Neural cell (in vitro differentiated cells): Measurements from ENCODE around the gene DENND11. TPM values are rescaled to one million over a fixed set of nuclear protein-coding genes. Genes with fewer than 3 reads are reported as not detected.

Experiments used
- H2AFZ ChIP-seq: fragments of 200-600, 300-800 bp; sonication (generic), shearing (Covaris generic); 2 replicates; pipeline ENCODE4 v1.6.0; 2014; ENCODE audit warnings: low read depth, mild to moderate bottlenecking, antibody characterized with exemption, low read length, moderate library complexity
- H3F3A ChIP-seq: fragments of 200-600 bp; shearing (Covaris generic); 2 replicates; pipeline ENCODE4 v1.6.1; 2016; ENCODE audit warnings: mild to moderate bottlenecking, moderate library complexity, mixed read lengths, antibody characterized with exemption, low read length; ENCODE audit not compliant: insufficient read depth, poor library complexity, severe bottlenecking
- H3K27ac ChIP-seq: fragments of 200-600, 300-800 bp; sonication (generic), shearing (Covaris generic); 2 replicates; pipeline ENCODE4 v1.5.1; 2014; ENCODE audit warnings: mild to moderate bottlenecking, low read length, moderate library complexity
- H3K27me3 ChIP-seq: fragments of 300-800, 200-600 bp; sonication (generic), shearing (Covaris generic); 2 replicates; pipeline ENCODE4 v1.6.0; 2014; ENCODE audit warnings: mild to moderate bottlenecking, low read depth, low read length, moderate library complexity; ENCODE audit not compliant: insufficient read depth
- H3K36me3 ChIP-seq: fragments of 300-800, 200-600 bp; sonication (generic), shearing (Covaris generic); 2 replicates; pipeline ENCODE4 v1.5.1; 2014; ENCODE audit warnings: mild to moderate bottlenecking, antibody characterized with exemption, low read length, moderate library complexity; ENCODE audit not compliant: insufficient read depth
- H3K4me2 ChIP-seq: fragments of 300-800, 200-600 bp; sonication (generic), shearing (Covaris generic); 2 replicates; pipeline ENCODE4 v1.6.0; 2014; ENCODE audit warnings: mild to moderate bottlenecking, low read length
- H3K4me3 ChIP-seq: fragments of 300-800, 200-600 bp; sonication (generic), shearing (Covaris generic); 2 replicates; pipeline ENCODE4 v1.5.1; 2014; ENCODE audit warnings: mild to moderate bottlenecking, low read length, moderate library complexity
- H3K79me2 ChIP-seq: fragments of 200-600 bp; shearing (Covaris generic); replicated peaks from 2 replicates; pipeline ENCODE4 v1.6.0; 2014; ENCODE audit warnings: mild to moderate bottlenecking, low read length, moderate library complexity; ENCODE audit not compliant: insufficient read depth
- H3K9ac ChIP-seq: fragments of 300-800, 200-600 bp; sonication (generic), shearing (Covaris generic); 2 replicates; pipeline ENCODE4 v1.6.1; 2016; ENCODE audit warnings: mild to moderate bottlenecking, low read length, mixed read lengths
- H3K9me2 ChIP-seq: fragments of 200-600 bp; shearing (Covaris generic); 2 replicates; pipeline ENCODE4 v1.6.1; 2016; ENCODE audit warnings: mild to moderate bottlenecking, low read length, mixed read lengths; ENCODE audit not compliant: insufficient read depth
- H3K9me3 ChIP-seq: fragments of 200-600, 300-800 bp; sonication (generic), shearing (Covaris generic); 2 replicates; pipeline ENCODE4 v1.6.1; 2016; ENCODE audit warnings: mild to moderate bottlenecking, mixed run types, low read length, moderate library complexity, mixed read lengths
- H4K20me1 ChIP-seq: fragments of 200-600 bp; shearing (Covaris generic); 2 replicates; pipeline ENCODE4 v1.6.1; 2016; ENCODE audit warnings: mild to moderate bottlenecking, mixed run types; ENCODE audit not compliant: insufficient read depth
- EP300 ChIP-seq: fragments of 450-650 bp; conservative IDR thresholded peaks from 2 replicates; pipeline ENCODE4 v1.6.1; 2014; ENCODE audit warnings: antibody characterized with exemption, mild to moderate bottlenecking, moderate library complexity; ENCODE audit not compliant: poor library complexity, severe bottlenecking
- EZH2 ChIP-seq: fragments of 200-600, 300-800 bp; shearing (Covaris generic), sonication (generic); IDR thresholded peaks from 2 replicates; pipeline ENCODE4 v1.6.1; 2014; ENCODE audit warnings: antibody characterized with exemption, low read length, borderline replicate concordance, mild to moderate bottlenecking; ENCODE audit not compliant: insufficient read depth, poor library complexity, severe bottlenecking
- MXI1 ChIP-seq: fragments of 450-650 bp; conservative IDR thresholded peaks from 2 replicates; pipeline ENCODE4 v1.6.1; 2014; ENCODE audit warnings: antibody characterized with exemption, mild to moderate bottlenecking; ENCODE audit not compliant: poor library complexity, severe bottlenecking
- POLR2AphosphoS5 ChIP-seq: IDR thresholded peaks from 2 replicates; pipeline ENCODE4 v1.6.1; 2012
- RAD21 ChIP-seq: fragments of 450-650 bp; conservative IDR thresholded peaks from 2 replicates; pipeline ENCODE4 v1.6.1; 2014; ENCODE audit warnings: antibody characterized with exemption, mild to moderate bottlenecking, moderate library complexity
- SMC3 ChIP-seq: fragments of 450-650 bp; conservative IDR thresholded peaks from 2 replicates; pipeline ENCODE4 v1.6.1; 2014; ENCODE audit warnings: antibody characterized with exemption, mild to moderate bottlenecking, moderate library complexity; ENCODE audit not compliant: poor library complexity
- TAF1 ChIP-seq: IDR thresholded peaks from 2 replicates; pipeline ENCODE4 v1.6.1; 2012; ENCODE audit warnings: low read depth
- polyA plus RNA-seq: library from polyadenylated mRNA; depleted of rRNA; stranded (reverse); fragments of >200 nt; gene quantifications from 2 replicates; pipeline ENCODE4 v1.2.3, GENCODE V29; 2014
- TF ChIP-seq, protein P1 (sequence below): IDR thresholded peaks from 2 replicates; pipeline ENCODE4 v1.6.1; 2012; ENCODE audit warnings: borderline replicate concordance
- TF ChIP-seq, protein P2 (sequence below): fragments of 450-650 bp; IDR thresholded peaks from 2 replicates; pipeline ENCODE4 v1.5.1; 2014; ENCODE audit warnings: antibody characterized with exemption, mild to moderate bottlenecking, moderate library complexity; ENCODE audit not compliant: poor library complexity, severe bottlenecking

DENND11 gene
- polyA plus RNA-seq, 1 donor from 2014 or later: 24.5 TPM

GRCh38 chr7:141674171-141674671 is 27.7 kb downstream of the DENND11 start:
- Histone ChIP-seq H3K79me2 (no peaks in the 10 kb centered on the region), H3K27me3 (no peaks in the 10 kb centered on the region), H3F3A (no peaks in the 10 kb centered on the region), H3K4me3 (no peak overlapping the region), H3K4me2 (no peak overlapping the region), H3K36me3 (peaks cover 8% of the 10 kb centered on the region), H3K9me2 (no peaks in the 10 kb centered on the region), H3K9me3 (no peaks in the 10 kb centered on the region), H2AFZ (no peak overlapping the region), H3K27ac (no peak overlapping the region), H3K9ac (no peak overlapping the region), H4K20me1 (no peaks in the 10 kb centered on the region)
- TF ChIP-seq EP300 (no peak), TAF1 (no peak), SMC3 (no peak), MXI1 (no peak), POLR2AphosphoS5 (no peak), EZH2 (no peak), RAD21 (no peak)
- TF ChIP-seq, protein P1, sequence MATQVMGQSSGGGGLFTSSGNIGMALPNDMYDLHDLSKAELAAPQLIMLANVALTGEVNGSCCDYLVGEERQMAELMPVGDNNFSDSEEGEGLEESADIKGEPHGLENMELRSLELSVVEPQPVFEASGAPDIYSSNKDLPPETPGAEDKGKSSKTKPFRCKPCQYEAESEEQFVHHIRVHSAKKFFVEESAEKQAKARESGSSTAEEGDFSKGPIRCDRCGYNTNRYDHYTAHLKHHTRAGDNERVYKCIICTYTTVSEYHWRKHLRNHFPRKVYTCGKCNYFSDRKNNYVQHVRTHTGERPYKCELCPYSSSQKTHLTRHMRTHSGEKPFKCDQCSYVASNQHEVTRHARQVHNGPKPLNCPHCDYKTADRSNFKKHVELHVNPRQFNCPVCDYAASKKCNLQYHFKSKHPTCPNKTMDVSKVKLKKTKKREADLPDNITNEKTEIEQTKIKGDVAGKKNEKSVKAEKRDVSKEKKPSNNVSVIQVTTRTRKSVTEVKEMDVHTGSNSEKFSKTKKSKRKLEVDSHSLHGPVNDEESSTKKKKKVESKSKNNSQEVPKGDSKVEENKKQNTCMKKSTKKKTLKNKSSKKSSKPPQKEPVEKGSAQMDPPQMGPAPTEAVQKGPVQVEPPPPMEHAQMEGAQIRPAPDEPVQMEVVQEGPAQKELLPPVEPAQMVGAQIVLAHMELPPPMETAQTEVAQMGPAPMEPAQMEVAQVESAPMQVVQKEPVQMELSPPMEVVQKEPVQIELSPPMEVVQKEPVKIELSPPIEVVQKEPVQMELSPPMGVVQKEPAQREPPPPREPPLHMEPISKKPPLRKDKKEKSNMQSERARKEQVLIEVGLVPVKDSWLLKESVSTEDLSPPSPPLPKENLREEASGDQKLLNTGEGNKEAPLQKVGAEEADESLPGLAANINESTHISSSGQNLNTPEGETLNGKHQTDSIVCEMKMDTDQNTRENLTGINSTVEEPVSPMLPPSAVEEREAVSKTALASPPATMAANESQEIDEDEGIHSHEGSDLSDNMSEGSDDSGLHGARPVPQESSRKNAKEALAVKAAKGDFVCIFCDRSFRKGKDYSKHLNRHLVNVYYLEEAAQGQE: no peak
- TF ChIP-seq, protein P2, sequence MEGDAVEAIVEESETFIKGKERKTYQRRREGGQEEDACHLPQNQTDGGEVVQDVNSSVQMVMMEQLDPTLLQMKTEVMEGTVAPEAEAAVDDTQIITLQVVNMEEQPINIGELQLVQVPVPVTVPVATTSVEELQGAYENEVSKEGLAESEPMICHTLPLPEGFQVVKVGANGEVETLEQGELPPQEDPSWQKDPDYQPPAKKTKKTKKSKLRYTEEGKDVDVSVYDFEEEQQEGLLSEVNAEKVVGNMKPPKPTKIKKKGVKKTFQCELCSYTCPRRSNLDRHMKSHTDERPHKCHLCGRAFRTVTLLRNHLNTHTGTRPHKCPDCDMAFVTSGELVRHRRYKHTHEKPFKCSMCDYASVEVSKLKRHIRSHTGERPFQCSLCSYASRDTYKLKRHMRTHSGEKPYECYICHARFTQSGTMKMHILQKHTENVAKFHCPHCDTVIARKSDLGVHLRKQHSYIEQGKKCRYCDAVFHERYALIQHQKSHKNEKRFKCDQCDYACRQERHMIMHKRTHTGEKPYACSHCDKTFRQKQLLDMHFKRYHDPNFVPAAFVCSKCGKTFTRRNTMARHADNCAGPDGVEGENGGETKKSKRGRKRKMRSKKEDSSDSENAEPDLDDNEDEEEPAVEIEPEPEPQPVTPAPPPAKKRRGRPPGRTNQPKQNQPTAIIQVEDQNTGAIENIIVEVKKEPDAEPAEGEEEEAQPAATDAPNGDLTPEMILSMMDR: no peak

GRCh38 chr7:141673346-141673745 is 28.6 kb downstream of the DENND11 start:
- Histone ChIP-seq H3K9me2 (no peaks in the 10 kb centered on the region), H3K4me3 (no peak overlapping the region), H3K27me3 (no peaks in the 10 kb centered on the region), H3K27ac (no peak overlapping the region), H3K79me2 (no peaks in the 10 kb centered on the region), H3K36me3 (peaks cover 8% of the 10 kb centered on the region), H4K20me1 (no peaks in the 10 kb centered on the region), H3K9me3 (no peaks in the 10 kb centered on the region), H2AFZ (no peak overlapping the region), H3K4me2 (no peak overlapping the region), H3F3A (no peaks in the 10 kb centered on the region), H3K9ac (no peak overlapping the region)
- TF ChIP-seq, protein P2: no peak
- TF ChIP-seq TAF1: no peak
- no peak for TF ChIP-seq POLR2AphosphoS5
- TF ChIP-seq SMC3: no peak
- no peak for TF ChIP-seq EP300
- TF ChIP-seq, protein P1: no peak
- TF ChIP-seq EZH2: no peak
- no peak for TF ChIP-seq MXI1
- TF ChIP-seq RAD21: no peak
